ENCODE measurements around the gene YPEL1. TPM values are rescaled to one million over a fixed set of nuclear protein-coding genes. Genes with fewer than 3 reads are reported as not detected.
"Not testable (repeated sequence)": the region's sequence is repeated elsewhere in the genome, so short reads cannot be mapped to it uniquely, and the experiment has no call there.

Gene YPEL1
- total RNA-seq, 2 donors from 2014 or later, result 1.2 to 1.8 TPM

DNA sequence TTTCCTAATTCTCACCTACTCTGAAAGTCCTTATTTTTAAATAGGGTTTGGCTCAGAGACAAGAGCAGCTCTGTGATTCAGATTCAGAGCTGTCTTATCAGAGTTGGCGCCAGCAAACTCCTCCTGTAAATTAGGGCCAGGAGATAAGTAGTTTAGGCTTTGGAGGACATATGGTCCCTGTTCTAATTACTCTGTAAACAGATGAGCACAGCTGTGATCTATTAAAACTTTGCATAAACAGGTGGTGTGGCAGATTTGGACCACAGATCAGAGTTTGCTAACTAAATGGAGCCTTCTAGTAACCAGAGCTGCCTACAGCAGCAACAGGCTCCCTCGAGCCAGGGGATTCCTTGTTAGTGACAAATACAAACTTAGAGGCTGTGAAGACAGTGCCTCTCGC is 27.9 kb downstream of the YPEL1 start:
- DNase-seq (ENCODE audit: low spot score), result no peak
- intact Hi-C loops (cut with DNase I), result no loop called here

DNA sequence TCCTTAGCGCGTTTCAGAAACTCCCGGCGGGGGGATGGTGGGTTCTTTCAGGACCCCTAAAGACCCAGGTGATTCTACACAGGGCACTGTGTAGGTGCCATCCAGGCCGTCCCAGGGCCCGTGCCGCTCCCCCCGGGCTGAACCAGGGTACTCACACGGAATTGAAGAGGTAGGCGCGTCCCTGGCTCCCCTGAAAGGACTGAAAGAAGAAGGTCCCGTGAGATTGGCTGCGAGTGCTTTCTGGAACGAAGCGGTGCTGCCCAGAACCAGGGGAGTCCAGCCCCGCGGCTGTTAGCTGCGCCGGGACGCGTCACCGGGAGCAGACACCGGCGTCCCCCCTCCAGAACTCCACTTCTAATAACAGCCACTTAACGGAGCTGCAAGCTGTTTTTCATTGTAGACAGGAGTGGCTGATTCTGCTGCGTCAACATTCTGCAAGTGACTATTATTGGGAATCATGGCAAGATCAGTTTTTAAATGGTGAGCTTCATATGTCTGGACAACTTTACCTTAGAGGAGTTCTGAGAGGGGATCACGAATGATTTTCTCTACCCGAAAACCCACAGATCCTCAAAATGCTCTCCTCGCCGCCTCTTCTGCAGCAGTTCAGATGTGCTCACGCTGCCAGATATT is 31.8 kb downstream of the YPEL1 start:
- DNase-seq (ENCODE audit: low spot score), result no peak
- intact Hi-C loops (cut with DNase I), result no loop called here

DNA sequence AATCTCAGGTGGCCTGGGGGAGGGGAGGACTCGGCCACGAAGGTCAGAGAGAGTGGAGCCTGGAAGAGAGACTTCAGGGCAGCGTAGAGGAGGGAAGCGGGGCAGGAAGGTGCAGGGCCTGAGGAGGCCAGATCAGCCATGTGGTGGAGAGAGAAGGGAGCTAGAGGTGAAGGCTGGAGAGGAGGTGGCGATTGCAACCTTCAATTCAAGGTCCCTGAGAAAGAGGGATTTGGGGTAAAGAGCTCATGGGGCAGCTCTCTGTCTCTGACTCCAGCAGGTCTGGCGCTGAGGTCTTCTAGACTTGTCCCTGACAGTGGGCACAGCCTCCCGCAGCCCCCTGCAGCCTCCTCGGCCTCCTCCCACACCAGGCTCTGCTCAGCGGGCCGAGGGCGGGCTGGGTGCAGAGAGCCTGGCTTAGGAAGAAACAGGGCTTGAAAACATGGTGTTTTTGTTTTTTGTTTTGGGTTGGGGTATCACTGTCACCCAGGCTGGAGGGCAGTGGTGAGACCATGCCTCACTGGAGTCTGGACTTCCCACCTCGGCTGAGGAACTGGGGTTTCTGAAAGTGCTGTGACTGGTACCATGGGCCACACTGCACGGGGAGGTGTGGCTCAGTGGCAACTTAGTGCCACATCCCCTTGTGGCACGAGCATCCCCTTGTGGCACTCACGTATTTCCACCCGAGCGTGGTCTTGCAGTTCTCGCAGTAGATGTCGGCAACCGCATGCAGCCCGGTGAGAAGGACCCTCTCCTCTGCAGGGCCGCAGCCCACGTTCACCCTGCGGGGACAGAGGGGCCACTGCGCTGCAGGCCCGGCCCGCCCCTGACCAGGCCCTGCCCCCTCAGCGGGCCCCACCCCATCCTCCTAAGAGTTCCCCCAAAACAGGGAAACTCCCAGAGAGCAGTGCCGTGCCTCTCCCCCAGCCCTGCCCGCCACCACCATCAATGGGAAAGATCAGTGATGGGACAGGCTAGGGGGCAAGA is 32.6 kb downstream of the YPEL1 start:
- intact Hi-C loops (cut with DNase I), result no loop called here
- DNase-seq (ENCODE audit: low spot score), result no peak

DNA sequence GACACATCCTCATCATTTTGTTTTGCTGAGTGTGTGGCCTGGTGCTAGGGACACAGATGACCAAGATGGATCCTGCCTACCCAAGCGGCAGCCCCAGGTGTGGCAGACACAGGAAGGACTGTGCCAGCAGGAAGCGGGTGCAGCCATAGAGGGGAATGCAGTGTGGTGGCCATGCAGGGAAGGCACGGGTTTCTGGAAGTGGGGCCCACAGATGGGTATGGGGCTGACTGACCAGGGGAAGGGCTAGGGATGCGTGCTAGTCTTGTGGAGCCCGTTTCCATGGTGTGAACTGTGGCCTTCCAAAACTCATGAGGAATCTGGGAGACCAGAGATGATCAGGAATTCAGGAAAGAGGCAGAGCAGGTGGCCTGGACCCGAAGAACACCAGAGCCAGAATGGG is 33.5 kb downstream of the YPEL1 start:
- DNase-seq (ENCODE audit: low spot score), result no peak
- intact Hi-C loops (cut with DNase I), result no loop called here

DNA sequence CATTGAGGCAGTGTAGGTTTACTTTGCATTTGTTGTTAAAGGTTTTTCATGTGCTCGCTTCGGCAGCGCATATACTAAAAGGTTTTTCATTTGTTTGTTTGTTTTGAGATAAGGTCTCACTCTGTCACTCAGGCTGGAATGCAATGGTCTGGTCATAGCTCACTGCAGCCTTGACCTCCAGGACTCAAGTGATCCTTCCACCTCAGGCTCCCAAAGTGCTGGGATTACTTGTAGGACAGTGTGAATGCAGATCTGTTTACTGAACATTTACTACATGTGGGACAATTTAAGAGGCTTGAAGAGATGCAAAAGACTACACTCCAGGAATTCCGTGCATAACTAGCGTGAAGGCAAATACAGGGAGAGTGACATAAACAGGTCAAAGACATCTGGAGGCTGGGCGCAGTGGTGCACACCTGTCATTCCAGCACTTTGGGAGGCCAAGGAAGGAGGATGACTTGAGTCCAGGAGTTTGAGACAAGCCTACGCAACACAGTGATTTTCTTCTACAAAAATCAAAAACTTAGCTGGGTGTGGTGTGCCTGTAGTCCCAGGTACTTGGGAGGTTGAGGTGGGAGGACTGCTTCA is 34.1 kb downstream of the YPEL1 start:
- no peak for DNase-seq (ENCODE audit: low spot score)
- intact Hi-C loops (cut with DNase I), result no loop called here

DNA sequence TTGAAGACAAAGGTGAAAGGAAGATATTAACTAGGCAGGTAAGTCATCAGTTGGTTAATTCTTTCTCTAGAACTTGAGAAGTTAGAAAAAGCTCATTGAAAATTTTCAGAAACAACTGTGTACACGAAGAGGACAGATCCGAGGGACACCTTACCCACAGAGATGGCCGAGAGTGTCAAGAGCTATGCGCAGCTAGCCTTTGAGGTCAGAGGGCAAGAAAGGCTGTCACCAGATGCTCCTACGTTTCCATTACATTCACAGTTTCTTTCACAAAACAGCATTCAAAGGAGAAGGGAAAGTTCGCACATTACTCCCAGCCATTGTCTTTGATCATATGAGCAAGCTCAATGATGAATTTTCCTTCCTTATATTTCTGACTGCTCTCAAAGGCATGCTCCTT is 34.8 kb downstream of the YPEL1 start:
- intact Hi-C loops (cut with DNase I), result no loop called here

DNA sequence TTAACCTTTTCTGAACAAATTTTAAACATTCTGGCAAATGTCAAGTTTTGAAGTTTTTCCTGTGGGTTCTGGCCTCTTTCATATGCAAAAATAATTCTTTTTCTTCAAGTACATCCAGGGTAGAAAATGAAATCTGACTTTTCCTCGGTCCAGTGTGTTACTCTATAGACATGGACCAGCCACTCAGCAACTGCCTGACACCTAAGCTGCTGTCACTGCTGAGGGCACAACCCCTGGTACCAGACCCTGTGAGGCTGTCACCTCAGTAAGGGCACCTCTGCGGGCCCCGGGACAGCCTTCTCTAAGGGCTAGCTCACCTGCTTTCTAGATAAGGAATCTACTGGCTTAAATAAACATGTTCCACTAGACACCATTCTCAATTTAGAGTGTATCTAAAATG is 36.0 kb downstream of the YPEL1 start:
- intact Hi-C loops (cut with DNase I), result no loop called here
- DNase-seq (ENCODE audit: low spot score), result no peak

More for the DNA sequence above, 34.8 kb downstream of the YPEL1 start:
- no peak for DNase-seq (ENCODE audit: low spot score)

DNA sequence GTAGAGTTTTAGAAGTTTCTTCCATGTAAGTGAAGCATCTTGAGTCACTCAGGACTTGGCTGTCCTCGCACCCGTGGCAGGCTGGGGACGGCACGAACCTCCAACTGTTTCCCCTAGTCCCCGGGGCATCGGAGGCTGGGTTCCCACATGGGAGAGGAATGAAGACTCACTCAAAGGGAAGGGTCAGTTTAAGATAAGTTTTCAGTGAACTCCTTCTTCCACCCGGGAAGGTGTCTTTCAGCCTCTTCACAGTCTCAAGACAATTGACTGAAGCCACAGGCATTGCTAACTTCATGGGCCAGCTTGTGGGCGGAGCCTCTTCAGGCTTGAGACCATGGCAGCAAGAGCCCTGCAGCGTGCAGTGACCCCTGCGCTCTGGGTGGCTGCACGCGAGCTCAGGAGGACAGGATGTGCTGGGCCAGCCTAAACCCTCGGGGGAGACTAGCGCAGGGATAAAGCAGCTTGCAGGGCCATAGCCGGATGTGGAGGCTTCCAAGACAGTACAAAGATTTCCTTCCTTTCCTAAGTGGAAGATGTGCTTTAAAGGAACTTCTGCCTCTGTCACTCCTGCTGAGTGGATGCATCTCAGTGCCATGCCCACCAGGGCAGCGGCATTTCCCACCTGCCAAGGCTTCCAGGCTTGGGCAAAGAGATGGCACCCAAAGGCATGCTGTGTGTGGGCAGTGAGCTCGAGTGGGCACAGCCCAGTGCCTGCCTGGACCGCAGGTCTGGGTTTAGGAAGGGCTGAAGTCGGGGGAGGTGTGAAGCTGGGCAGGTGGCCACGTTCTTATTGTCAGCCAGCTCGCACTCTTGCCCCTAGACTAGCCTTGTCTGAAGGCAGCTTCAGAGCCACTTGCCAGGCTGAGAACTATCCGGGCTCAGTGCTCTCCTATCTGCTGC is 36.9 kb downstream of the YPEL1 start:
- peak; percentile 83 for DNase-seq (ENCODE audit: low spot score)
- intact Hi-C loops (cut with DNase I), result no loop called here

DNA sequence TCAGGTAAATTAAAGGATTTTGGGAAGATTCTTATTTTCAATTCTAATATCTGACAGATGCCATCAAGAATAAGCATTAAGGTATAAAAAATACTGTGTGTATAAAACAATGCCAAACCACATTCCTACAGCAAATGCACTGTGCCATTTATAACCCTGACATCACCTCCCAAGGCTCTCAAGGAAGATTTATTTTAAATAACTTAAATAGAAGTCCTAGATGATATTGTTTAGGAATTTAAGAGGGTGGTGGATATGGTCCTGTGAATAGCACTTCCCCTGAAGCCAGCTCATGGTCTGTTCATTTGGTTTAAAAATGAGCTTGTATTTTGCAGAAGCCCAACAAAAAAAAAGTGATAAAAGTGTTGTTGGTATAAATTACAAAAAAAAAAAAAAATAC is 37.7 kb downstream of the YPEL1 start:
- DNase-seq (ENCODE audit: low spot score), result no peak
- intact Hi-C loops (cut with DNase I), result no loop called here

DNA sequence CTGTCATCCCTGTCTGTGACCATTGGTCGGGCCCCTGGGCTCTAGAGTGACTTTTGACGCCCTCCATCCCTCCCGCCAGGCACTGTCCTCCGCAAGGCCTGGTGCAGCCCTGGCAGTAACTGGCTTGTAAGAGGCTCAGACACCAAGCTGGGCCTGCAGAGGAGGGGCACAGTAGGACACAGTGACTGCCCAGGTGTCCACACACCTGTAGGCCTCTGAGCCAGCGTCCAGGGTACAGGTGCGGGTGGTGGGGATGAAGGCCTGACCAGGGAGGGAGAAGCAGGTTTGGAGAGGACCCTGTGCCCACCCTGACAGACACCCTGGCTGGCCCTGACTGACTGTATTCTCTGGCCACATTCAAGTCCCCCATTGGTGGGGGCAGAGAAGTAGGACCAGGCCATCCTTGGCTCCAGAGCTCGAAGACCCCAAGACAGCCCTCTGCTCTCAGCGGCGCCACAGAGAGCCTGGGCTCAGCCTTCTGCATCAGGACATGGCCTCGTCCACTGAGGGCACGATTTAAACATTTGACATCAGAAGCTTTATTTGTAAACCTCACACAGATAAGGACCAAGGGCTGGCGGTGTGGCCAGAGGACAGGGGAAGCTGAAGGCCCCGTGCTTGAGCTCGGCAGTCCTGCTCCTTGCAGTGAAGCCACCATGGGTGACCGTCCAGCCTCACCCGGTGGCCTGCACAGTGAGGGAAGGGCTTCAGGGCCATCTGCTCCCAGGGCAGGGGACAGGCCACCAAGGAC is 38.4 kb downstream of the YPEL1 start:
- intact Hi-C loops (cut with DNase I), result no loop called here
- no peak for DNase-seq (ENCODE audit: low spot score)

DNA sequence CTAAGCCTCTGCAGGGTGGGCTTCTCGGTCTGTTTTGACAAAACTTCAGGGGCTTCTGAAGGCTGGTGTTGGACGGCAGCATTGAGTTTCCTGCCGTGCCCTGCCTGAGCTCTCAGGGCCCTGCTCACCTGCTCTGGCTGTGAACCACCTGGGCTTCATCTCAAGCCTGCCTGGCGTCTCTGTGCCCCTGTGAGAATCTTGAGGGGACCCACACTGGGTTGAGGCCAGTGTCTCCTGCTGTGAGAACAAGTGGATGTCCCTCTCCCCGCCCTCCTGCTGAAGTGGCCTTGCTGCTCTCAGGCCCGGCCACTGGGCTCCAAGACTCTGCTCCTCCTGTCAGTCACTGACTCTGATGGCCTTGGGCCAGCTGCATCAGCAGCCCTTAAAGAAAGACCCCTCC is 39.5 kb downstream of the YPEL1 start:
- no peak for DNase-seq (ENCODE audit: low spot score)
- intact Hi-C loops (cut with DNase I), result no loop called here

DNA sequence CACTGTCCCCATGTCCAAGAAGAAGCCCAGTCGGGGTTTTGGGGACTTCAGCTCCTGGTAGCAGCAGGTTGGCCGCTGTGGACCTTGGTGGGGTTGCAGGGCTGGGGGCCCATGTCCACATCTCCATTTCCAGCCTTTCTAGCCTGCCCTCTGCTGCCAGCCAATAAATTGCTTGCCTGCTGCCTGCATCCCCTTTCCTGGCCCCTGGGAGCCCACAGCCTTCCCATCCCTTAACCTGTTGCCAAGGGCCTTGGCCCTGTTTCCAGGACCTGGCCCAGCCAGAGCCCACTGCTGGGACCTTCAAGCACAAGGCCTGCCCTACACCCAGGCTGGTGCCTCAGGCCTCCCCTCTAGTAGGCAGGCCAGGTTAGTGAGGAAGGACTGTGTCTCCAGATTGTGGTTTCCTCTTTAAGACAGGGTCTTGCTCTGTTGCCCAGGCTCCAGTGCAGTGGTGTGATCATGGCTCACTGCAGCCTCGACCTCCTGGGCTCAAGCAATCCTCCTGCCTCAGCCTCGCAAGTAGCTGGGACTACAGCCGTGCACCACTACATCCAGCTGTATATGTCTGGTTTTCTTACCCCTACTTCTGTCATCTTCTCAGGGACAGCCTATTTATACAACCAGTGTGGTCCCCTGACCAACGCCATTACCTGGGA is 40.0 kb downstream of the YPEL1 start:
- no peak for DNase-seq (ENCODE audit: low spot score)
- intact Hi-C loops (cut with DNase I), result no loop called here

DNA sequence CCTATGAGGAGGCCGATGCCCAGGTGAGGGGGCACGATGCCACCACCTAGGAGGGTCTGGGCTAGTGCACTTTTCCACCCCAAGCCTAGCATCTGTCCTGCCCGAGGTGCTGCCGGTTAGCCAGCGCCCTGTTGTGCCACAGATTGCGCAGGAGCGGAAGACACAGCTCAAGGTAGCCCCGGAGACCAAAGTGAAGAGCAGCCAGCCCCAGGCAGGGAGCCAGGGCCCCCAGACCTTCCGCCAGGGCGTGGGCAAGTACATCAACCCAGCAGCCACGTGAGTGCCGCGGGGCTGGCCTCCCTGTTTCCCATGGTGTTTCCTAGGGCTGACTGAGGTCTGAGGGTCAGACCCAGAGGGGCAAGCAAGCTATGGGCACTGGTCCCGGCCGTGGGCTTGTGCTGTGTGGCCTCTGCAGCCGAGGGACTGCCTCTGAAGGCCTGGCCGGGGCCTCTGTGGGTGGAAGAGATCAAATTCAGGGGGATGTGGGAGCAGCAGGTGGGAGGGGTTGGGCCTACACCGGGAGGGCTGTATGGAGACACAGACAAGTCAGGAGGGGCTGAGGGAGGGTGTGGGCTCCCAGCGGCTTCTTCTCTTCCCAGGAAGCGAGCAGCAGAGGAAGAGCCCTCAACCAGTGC is 40.7 kb downstream of the YPEL1 start:
- DNase-seq (ENCODE audit: low spot score), result no peak
- intact Hi-C loops (cut with DNase I), result no loop called here

DNA sequence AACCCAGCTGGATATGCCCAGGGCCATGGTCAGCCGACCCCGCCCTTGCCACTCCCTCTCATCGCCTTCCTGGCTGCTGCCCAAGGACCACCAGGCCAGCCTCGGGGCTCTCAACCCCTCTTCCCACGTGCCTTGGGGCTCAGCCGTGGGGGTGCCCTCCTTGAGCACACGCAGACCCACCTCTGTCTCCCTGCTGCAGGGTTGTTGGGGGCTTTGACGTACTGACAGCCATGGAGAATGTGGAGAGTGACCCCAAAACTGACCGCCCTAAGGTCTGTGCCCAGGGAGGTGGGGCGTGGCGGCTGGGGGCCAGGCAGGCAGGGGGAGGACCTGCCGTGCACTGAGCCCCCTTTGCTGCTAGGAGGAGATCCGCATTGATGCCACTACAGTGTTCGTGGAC is 41.2 kb downstream of the YPEL1 start:
- intact Hi-C loops (cut with DNase I), result no loop called here
- DNase-seq (ENCODE audit: low spot score), result no peak

DNA sequence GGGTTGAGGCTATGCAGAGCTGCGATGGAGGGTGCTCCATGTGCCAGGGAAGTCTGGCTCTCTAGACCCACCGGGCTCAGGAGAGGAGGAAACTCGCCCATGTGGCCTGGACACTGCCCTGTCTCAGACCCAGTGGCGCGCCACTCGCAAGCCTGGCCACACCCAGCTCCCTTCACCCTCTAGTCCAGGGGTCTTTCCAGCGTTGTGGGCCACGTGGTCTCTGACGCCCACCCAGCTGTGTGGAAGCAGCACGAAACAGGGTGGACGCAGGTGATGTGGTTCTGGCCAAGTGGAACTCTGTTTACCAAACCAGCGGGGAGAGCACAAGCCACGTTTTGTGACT is 41.6 kb downstream of the YPEL1 start:
- intact Hi-C loops (cut with DNase I), result no loop called here
- no peak for DNase-seq (ENCODE audit: low spot score)

DNA sequence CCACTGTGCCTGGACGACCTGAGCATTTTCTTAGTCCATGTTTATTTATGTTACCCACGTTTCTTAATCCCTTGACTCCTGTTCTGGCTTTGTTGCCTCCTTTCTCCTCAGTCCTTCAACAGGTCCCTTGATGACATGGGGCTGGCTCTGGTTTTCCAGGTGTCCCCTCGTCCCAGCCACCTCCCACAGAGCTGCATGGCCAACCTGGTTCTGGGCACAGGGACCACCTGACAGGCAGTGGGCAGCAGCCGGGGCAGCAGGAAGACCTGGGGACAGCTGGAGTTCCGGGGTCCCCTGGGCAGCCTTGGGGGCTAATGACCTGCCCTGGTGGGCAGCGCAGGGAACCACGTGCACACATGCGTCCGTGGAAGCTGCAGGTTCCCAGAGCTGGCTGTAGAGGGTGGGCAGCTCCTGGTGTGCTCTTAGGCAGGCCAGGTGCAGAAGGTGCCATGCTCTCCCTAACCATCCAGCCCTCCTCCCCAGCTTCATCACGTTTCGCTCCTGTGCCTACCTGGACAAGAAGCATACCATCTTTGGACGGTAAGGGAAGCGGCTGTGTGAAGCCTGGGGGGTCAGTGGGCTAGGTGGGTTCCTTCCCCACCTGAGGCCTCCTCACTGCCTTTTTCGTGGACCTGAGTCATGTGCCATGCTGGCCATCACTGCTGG is 42.1 kb downstream of the YPEL1 start:
- DNase-seq (ENCODE audit: low spot score), result peak; percentile 78
- intact Hi-C loops (cut with DNase I), result no loop called here

DNA sequence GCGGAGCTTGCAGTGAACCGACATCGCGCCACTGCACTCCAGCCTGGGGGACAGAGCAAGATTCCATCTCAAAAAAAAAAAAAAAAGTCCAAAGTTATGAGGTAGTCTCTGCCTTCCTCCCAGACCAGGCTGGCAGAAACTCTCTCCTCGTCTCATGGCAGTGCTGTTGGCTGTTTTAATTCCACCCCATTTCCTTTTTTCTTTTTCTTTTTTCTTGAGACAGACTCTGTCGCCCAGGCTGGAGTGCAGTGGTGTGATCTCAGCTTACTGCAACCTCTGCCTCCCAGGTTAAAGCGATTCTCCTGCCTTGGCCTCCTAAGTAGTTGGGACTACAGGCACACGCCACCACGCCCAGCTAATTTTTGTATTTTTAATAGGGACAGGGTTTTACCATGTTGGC is 42.7 kb downstream of the YPEL1 start:
- DNase-seq (ENCODE audit: low spot score); intact Hi-C loops (cut with DNase I): not testable (repeated sequence)
